Measurements from ENCODE around the gene PRMT2.
"Not testable (repeated sequence)": the region's sequence is repeated elsewhere in the genome, so short reads cannot be mapped to it uniquely, and the experiment has no call there.

PRMT2 gene

DNA sequence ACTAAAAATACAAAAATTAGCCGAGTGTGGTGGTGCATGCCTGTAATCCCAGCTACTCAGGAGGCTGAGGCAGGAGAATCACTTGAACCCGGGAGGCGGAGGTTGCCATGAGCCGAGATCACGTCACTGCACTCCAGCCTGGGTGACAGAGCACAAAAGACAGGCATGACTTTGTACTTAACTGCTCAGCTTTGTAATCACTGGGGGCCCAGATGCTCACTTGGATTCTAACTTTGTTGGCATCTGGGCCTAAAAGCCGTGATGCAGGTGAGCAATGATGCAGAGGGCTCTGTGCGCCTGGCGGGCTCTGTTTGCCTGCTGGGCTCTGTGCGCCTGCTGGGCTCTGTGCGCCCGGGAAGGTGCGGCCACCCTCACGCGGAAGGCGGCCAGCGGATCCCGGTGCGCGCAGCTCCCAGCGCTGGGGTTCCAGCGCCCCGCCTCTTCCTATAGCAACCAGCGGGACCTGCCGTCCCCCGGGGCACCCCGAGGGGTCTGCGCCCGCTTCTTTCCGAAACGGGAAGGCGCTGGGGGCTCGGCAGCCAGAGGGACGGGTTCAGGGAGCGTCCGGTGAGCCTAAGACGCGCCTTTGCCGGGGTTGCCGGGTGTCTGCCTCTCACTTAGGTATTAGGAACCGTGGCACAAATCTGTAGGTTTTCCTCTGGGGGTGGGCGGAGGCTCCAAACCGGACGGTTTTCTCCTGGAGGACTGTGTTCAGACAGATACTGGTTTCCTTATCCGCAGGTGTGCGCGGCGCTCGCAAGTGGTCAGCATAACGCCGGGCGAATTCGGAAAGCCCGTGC, 31.7 kb downstream of the PRMT2 start:
- FAIRE-seq (no peak), DNase-seq (ENCODE audit: extremely low spot score, insufficient read length, low read depth) (no peak)

DNA sequence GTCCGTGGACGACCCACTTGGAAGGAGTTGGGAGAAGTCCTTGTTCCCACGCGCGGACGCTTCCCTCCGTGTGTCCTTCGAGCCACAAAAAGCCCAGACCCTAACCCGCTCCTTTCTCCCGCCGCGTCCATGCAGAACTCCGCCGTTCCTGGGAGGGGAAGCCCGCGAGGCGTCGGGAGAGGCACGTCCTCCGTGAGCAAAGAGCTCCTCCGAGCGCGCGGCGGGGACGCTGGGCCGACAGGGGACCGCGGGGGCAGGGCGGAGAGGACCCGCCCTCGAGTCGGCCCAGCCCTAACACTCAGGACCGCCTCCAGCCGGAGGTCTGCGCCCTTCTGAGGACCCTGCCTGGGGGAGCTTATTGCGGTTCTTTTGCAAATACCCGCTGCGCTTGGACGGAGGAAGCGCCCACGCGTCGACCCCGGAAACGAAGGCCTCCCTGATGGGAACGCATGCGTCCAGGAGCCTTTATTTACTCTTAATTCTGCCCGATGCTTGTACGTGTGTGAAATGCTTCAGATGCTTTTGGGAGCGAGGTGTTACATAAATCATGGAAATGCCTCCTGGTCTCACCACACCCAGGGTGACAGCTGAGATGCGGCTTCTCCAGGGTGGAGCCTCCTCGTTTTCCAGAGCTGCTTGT, 32.4 kb downstream of the PRMT2 start:
- FAIRE-seq (peak; percentile 47), DNase-seq (ENCODE audit: extremely low spot score, insufficient read length, low read depth) (peak; percentile 18)

- no peak for FAIRE-seq
- no peak for DNase-seq (ENCODE audit: extremely low spot score, insufficient read length, low read depth)
These were observed 32.9 kb downstream of the PRMT2 start for GRCh38 chr21:46668381-46668780.

GRCh38 chr21:46668904-46669303, 33.4 kb downstream of the PRMT2 start:
- DNase-seq (ENCODE audit: extremely low spot score, insufficient read length, low read depth); FAIRE-seq: not testable (repeated sequence)

GRCh38 chr21:46674430-46675007, 39.0 kb downstream of the PRMT2 start:
- FAIRE-seq: no peak

DNA sequence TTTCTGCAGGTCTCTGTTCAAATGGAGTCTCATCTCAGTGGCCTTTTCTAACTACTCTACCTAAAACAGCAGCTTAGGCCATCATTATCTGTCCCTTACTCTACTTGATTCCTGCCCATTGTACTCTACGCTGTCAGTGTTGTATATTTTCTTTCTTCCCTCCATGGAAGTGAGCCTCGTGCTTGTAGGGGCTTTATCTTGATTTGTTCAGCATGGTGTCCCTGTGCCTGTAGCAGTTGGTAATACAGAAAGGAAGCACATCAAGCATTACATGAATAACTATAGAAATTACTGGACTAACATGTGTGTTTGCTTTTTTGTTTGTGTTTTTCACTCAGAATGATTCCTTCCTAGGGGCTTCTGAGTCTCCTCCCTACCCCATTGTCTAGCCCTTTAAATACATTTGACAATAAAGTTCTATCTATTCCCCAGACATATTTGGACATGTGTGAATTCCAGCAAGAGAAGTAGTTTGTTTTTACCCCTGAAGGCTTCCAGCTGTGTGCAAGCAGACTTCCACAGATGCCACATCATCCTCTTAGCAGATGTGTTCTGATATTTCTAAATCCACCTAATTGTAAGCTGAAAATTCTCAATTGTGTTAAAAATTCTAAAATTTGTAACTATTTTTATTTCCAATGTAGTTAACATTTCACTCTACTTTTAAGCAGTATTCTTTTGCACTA, 40.3 kb downstream of the PRMT2 start:
- no peak for FAIRE-seq
- DNase-seq (ENCODE audit: extremely low spot score, insufficient read length, low read depth): no peak

More at GRCh38 chr21:46674430-46675007, 39.0 kb downstream of the PRMT2 start:
- DNase-seq (ENCODE audit: extremely low spot score, insufficient read length, low read depth): no peak

DNA sequence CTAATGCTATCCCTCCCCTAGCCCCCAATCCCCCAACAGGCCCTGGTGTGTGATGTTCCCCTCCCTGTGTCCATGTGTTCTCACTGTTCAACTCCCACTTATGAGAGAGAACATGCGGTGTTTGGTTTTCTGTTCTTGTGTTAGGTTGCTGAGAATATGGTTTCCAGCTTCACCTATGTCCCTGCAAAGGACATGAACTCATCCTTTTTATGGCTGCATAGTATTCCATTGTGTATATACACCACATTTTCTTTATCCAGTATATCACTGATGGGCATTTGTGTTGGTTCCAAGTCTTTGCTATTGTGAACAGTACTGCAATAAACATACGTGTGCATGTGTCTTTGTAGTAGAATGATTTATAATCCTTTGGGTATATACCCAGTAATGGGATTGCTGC, 41.1 kb downstream of the PRMT2 start:
- not testable (repeated sequence) for DNase-seq (ENCODE audit: extremely low spot score, insufficient read length, low read depth); FAIRE-seq

GRCh38 chr21:46681593-46681992, 46.1 kb downstream of the PRMT2 start:
- FAIRE-seq; DNase-seq (ENCODE audit: extremely low spot score, insufficient read length, low read depth): not testable (repeated sequence)

GRCh38 chr21:46698652-46699051, 63.2 kb downstream of the PRMT2 start:
- DNase-seq (ENCODE audit: extremely low spot score, insufficient read length, low read depth); FAIRE-seq: not testable (repeated sequence)

DNA sequence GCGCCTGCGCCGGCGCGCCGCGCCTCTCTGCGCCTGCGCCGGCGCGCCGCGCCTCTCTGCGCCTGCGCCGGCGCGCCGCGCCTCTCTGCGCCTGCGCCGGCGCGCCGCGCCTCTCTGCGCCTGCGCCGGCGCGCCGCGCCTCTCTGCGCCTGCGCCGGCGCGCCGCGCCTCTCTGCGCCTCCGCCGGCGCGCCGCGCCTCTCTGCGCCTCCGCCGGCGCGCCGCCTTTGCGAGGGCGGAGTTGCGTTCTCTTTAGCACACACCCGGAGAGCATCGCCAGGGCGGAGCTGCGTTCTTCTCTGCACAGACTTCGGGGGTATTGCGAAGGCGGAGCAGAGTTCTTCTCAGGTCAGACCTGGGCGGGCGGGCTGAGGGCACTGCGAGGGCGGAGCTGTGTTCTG, 63.6 kb downstream of the PRMT2 start:
- FAIRE-seq; DNase-seq (ENCODE audit: extremely low spot score, insufficient read length, low read depth): not testable (repeated sequence)

All from GM18507 (cell line).